PC-3 (cell line): ENCODE data around the gene ANTXR2. TPM values are rescaled to one million over a fixed set of nuclear protein-coding genes. Genes with fewer than 3 reads are reported as not detected.

Source experiments
- ATAC-seq: fragments of 200-7000 bp; cut with Tn5 transposase; 2 replicates; pipeline ENCODE4 v1.9.1; 2020; ENCODE audit warnings: mild to moderate bottlenecking, moderate library complexity
- BruUV-seq: library from RNA; stranded (reverse); fragments of 400-500 nt; replicated peaks from 2 replicates; lab custom pipeline; 2021; lab: Mats Ljungman, UMichigan
- CTCF ChIA-PET: fragments of 300-600 bp; sonication (Branson Sonifier 250); formaldehyde crosslinking; loops from one replicate; lab custom pipeline; 2022; ENCODE audit warnings: antibody characterized with exemption; lab: Charles Lee
- POLR2A ChIA-PET: fragments of 300-600 bp; sonication (Branson Sonifier 250); formaldehyde crosslinking; loops from one replicate; lab custom pipeline; 2022; ENCODE audit warnings: antibody characterized with exemption; ENCODE audit not compliant: unreplicated experiment; lab: Charles Lee
- DNase-seq: peaks from one replicate; pipeline ENCODE4 v3.0.0-alpha.2; 2015
- H2AFZ ChIP-seq: fragments of 300-600 bp; sonication (generic); 2 replicates; pipeline ENCODE4 v1.6.0; 2016; ENCODE audit warnings: antibody characterized with exemption, low read length
- H3F3A ChIP-seq: fragments of 300-600 bp; sonication (generic); one replicate; pipeline ENCODE4 v1.6.0; 2017; ENCODE audit warnings: antibody characterized with exemption, low read length, control low read depth, mild to moderate bottlenecking; ENCODE audit not compliant: unreplicated experiment
- H3K27ac ChIP-seq: fragments of 300-600 bp; sonication (generic); 2 replicates; pipeline ENCODE4 v1.5.1; 2016; ENCODE audit warnings: mild to moderate bottlenecking, low read length
- H3K27me3 ChIP-seq: fragments of 300-600 bp; sonication (generic); 2 replicates; pipeline ENCODE4 v1.6.1; 2016; ENCODE audit warnings: low read length, mixed read lengths
- H3K36me3 ChIP-seq: fragments of 300-600 bp; sonication (generic); 2 replicates; pipeline ENCODE4 v1.6.1; 2016; ENCODE audit warnings: low read depth, mixed run types, low read length, mixed read lengths
- H3K4me1 ChIP-seq: fragments of 300-600 bp; sonication (generic); 2 replicates; pipeline ENCODE4 v1.5.1; 2016; ENCODE audit warnings: low read length; ENCODE audit not compliant: insufficient read depth
- H3K4me2 ChIP-seq: fragments of 300-600 bp; sonication (generic); 2 replicates; pipeline ENCODE4 v1.6.0; 2016; ENCODE audit warnings: low read length
- H3K4me3 ChIP-seq: fragments of 300-600 bp; sonication (generic); 2 replicates; pipeline ENCODE4 v1.5.1; 2016; ENCODE audit warnings: mild to moderate bottlenecking, low read length, mixed read lengths
- H3K79me2 ChIP-seq: fragments of 300-600 bp; sonication (generic); 2 replicates; pipeline ENCODE4 v1.6.1; 2017; ENCODE audit warnings: low read length, mixed read lengths
- H3K9ac ChIP-seq: fragments of 300-600 bp; sonication (generic); 2 replicates; pipeline ENCODE4 v1.6.0; 2016; ENCODE audit warnings: mild to moderate bottlenecking, low read length
- H3K9me2 ChIP-seq: fragments of 300-600 bp; sonication (generic); replicated peaks from 2 replicates; pipeline ENCODE4 v1.6.1; 2016; ENCODE audit warnings: mixed run types, low read length, mixed read lengths
- H3K9me3 ChIP-seq: fragments of 300-600 bp; sonication (generic); 2 replicates; pipeline ENCODE4 v1.6.1; 2016; ENCODE audit warnings: low read length, mixed read lengths
- H4K20me1 ChIP-seq: fragments of 300-600 bp; sonication (generic); 2 replicates; pipeline ENCODE4 v1.6.1; 2016; ENCODE audit warnings: low read length, mixed read lengths
- EZH2 ChIP-seq: fragments of 300-600 bp; sonication (generic); IDR thresholded peaks from one replicate; pipeline ENCODE4 v1.6.1; 2017; ENCODE audit warnings: antibody characterized with exemption, mild to moderate bottlenecking, low read length; ENCODE audit not compliant: unreplicated experiment
- EZH2phosphoT487 ChIP-seq: fragments of 300-600 bp; sonication (generic); IDR thresholded peaks from 2 replicates; pipeline ENCODE4 v1.6.1; 2018; ENCODE audit warnings: mild to moderate bottlenecking, antibody characterized with exemption, low read length, borderline replicate concordance
- intact Hi-C: fragments of 100-400 bp; cut with micrococcal nuclease; formaldehyde crosslinking; loops from 2 replicates; pipeline ENCODE4 v1.9.0; 2023
- total RNA-seq: library from RNA; depleted of rRNA; stranded (reverse); fragments of >200 nt; gene quantifications from 2 replicates; pipeline ENCODE4 v1.2.3, GENCODE V29; 2014
- TF ChIP-seq, protein P1 (sequence below): fragments of 300-600 bp; sonication (generic); conservative IDR thresholded peaks from 2 replicates; pipeline ENCODE4 v1.5.1; 2017; ENCODE audit warnings: antibody characterized with exemption, low read depth, mild to moderate bottlenecking, low read length

ANTXR2 gene
- total RNA-seq, 1 experiment from 2014 or later = 43.9 TPM

DNA sequence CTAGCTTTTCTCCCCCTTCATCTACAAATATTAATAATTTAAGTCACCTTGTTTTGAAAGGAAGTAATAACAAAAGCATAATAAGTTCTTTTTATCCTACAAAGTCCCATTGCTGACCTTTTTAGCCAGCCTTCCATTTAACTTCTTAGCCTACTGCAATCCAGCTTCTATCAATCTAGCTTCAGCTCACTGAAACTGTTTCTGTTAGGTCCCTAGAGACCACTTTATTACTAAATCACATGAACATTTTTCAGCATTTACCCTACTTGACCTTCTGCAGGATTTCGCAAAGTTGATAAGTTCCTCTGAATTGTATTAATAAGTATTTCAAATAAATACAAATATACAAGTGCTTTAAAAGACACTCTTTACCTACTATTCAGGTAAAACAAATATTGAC is 186.5 kb downstream of the ANTXR2 start:
- Histone ChIP-seq H2AFZ (no peak overlapping the region), H3K9me3 (no peaks in the 10 kb centered on the region), H3K79me2 (no peaks in the 10 kb centered on the region), H3K4me3 (no peak overlapping the region), H3K4me2 (no peak overlapping the region), H3K4me1 (no peaks in the 10 kb centered on the region), H3K36me3 (no peaks in the 10 kb centered on the region), H3F3A (no peaks in the 10 kb centered on the region), H4K20me1 (no peaks in the 10 kb centered on the region), H3K9me2 (no peaks in the 10 kb centered on the region), H3K27ac (no peak overlapping the region), H3K27me3 (no peaks in the 10 kb centered on the region), H3K9ac (no peak overlapping the region)
- intact Hi-C loops = no loop called here
- no TSS peak for BruUV-seq
- ChIA-PET CTCF (no interaction called here), POLR2A (no interaction called here)
- TF ChIP-seq EZH2phosphoT487 (no peak), EZH2 (no peak)
- TF ChIP-seq, protein P1, sequence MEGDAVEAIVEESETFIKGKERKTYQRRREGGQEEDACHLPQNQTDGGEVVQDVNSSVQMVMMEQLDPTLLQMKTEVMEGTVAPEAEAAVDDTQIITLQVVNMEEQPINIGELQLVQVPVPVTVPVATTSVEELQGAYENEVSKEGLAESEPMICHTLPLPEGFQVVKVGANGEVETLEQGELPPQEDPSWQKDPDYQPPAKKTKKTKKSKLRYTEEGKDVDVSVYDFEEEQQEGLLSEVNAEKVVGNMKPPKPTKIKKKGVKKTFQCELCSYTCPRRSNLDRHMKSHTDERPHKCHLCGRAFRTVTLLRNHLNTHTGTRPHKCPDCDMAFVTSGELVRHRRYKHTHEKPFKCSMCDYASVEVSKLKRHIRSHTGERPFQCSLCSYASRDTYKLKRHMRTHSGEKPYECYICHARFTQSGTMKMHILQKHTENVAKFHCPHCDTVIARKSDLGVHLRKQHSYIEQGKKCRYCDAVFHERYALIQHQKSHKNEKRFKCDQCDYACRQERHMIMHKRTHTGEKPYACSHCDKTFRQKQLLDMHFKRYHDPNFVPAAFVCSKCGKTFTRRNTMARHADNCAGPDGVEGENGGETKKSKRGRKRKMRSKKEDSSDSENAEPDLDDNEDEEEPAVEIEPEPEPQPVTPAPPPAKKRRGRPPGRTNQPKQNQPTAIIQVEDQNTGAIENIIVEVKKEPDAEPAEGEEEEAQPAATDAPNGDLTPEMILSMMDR = no peak
- no peak for DNase-seq
- ATAC-seq = no peak

DNA sequence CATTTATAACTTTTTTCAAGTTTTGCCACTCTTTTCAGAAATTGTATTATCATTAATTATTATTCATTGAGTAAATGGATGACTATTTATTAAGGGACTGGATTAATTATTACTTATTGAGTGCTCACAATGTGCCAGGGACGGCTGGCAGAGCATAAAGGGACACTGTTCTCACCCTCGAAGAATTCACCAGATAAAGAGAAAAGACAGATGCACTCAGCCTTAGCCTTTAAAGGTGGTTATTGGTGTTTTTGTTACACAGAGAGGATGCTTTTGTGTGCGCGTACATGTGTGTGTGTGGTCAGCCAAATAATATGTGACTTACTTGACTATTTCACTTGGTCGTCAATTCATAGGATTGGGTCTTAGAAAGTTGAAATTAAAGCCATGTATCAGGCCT is 187.0 kb downstream of the ANTXR2 start:
- no peaks in the 10 kb centered on the region for H3K4me1 ChIP-seq
- no peaks in the 10 kb centered on the region for H3F3A ChIP-seq
- H3K4me3 ChIP-seq = no peak overlapping the region
- no peaks in the 10 kb centered on the region for H3K36me3 ChIP-seq
- TF ChIP-seq EZH2 (no peak), EZH2phosphoT487 (no peak)
- TF ChIP-seq, protein P1 = no peak
- POLR2A ChIA-PET = no interaction called here
- H3K79me2 ChIP-seq = no peaks in the 10 kb centered on the region
- ATAC-seq = no peak
- intact Hi-C loops = no loop called here
- H4K20me1 ChIP-seq = no peaks in the 10 kb centered on the region
- no peak for DNase-seq
- H3K27me3 ChIP-seq = no peaks in the 10 kb centered on the region
- H3K4me2 ChIP-seq = no peak overlapping the region
- CTCF ChIA-PET = no interaction called here
- H3K9ac ChIP-seq = no peak overlapping the region
- no TSS peak for BruUV-seq
- H3K9me3 ChIP-seq = no peaks in the 10 kb centered on the region
- H2AFZ ChIP-seq = no peak overlapping the region
- no peak overlapping the region for H3K27ac ChIP-seq
- no peaks in the 10 kb centered on the region for H3K9me2 ChIP-seq

DNA sequence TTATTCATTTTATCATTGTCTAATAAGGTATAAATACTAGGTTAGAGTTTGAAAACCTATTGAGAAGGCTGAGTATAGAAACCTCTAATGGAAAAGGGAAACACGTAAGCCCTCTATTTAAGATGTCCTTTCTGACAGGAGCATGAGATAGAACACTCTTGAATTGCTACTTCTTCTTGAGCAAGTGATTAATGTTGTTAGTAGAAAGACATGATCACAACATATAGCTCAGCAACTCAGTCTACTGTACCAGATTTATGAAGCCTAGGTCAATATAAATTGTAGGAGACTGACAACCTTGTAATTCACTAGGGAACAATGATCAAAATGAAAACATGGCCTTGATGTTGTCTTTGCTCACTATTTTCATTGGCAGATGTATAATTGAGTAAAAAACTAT is 189.7 kb downstream of the ANTXR2 start:
- H2AFZ ChIP-seq = no peak overlapping the region
- no peaks in the 10 kb centered on the region for H3K36me3 ChIP-seq
- no peak overlapping the region for H3K4me2 ChIP-seq
- ATAC-seq (no peak), DNase-seq (no peak)
- no peak overlapping the region for H3K4me3 ChIP-seq
- ChIA-PET POLR2A (no interaction called here), CTCF (no interaction called here)
- no peaks in the 10 kb centered on the region for H3K27me3 ChIP-seq
- no peaks in the 10 kb centered on the region for H3K9me2 ChIP-seq
- H3K4me1 ChIP-seq = no peaks in the 10 kb centered on the region
- no peak overlapping the region for H3K9ac ChIP-seq
- TF ChIP-seq EZH2phosphoT487 (no peak), EZH2 (no peak)
- TF ChIP-seq, protein P1 = no peak
- no peaks in the 10 kb centered on the region for H4K20me1 ChIP-seq
- no peaks in the 10 kb centered on the region for H3F3A ChIP-seq
- intact Hi-C loops = no loop called here
- no TSS peak for BruUV-seq
- H3K27ac ChIP-seq = no peak overlapping the region
- no peaks in the 10 kb centered on the region for H3K9me3 ChIP-seq
- H3K79me2 ChIP-seq = no peaks in the 10 kb centered on the region
